ENCODE measurements around the gene TMEM91.
"Not testable (repeated sequence)": the region's sequence is repeated elsewhere in the genome, so short reads cannot be mapped to it uniquely, and the experiment has no call there.

Gene TMEM91

DNA sequence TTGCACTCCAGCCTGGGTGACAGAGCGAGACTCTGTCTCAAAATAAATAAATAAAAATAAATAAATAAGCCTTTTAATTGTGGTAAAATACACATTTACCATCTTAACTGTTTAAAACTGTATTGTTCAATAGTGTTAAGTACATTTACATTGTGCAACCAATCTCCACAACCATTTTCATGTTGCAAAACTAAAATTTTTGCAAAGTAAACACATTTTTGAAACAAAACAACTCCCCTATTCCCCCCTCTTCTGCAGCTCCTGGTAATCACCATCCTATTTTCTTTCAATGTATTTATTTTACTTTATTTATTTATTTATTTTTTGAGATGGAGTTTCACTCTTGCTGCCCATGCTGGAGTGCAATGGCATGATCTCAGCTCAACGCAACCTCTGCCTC is 6.6 kb upstream of the TMEM91 start:
- Mint-ChIP-seq H3K36me3 (ENCODE audit: low read depth) (peaks cover 16% of the 10 kb centered on the region), H3K9me3 (no peaks in the 10 kb centered on the region), H3K4me3 (no peak overlapping the region), H3K4me1 (peaks cover 11% of the 10 kb centered on the region), H3K27ac (no peak overlapping the region), H3K27me3 (ENCODE audit: low read depth, poor library complexity) (no peaks in the 10 kb centered on the region)
- TF ChIP-seq, protein P1, sequence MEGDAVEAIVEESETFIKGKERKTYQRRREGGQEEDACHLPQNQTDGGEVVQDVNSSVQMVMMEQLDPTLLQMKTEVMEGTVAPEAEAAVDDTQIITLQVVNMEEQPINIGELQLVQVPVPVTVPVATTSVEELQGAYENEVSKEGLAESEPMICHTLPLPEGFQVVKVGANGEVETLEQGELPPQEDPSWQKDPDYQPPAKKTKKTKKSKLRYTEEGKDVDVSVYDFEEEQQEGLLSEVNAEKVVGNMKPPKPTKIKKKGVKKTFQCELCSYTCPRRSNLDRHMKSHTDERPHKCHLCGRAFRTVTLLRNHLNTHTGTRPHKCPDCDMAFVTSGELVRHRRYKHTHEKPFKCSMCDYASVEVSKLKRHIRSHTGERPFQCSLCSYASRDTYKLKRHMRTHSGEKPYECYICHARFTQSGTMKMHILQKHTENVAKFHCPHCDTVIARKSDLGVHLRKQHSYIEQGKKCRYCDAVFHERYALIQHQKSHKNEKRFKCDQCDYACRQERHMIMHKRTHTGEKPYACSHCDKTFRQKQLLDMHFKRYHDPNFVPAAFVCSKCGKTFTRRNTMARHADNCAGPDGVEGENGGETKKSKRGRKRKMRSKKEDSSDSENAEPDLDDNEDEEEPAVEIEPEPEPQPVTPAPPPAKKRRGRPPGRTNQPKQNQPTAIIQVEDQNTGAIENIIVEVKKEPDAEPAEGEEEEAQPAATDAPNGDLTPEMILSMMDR (IDR thresholded peaks at IDR 0.05), result no peak
- DNase-seq, result no peak

- Mint-ChIP-seq H3K27ac (peak overlapping the region; percentile 33), H3K4me1 (peaks cover 13% of the 10 kb centered on the region), H3K36me3 (ENCODE audit: low read depth) (peaks cover 14% of the 10 kb centered on the region)
- H3K27me3 Mint-ChIP-seq (ENCODE audit: low read depth, poor library complexity); H3K4me3 Mint-ChIP-seq; H3K9me3 Mint-ChIP-seq; DNase-seq: not testable (repeated sequence)
Observed at GRCh38 chr19:41371119-41371518, 5.2 kb upstream of the TMEM91 start.

DNA sequence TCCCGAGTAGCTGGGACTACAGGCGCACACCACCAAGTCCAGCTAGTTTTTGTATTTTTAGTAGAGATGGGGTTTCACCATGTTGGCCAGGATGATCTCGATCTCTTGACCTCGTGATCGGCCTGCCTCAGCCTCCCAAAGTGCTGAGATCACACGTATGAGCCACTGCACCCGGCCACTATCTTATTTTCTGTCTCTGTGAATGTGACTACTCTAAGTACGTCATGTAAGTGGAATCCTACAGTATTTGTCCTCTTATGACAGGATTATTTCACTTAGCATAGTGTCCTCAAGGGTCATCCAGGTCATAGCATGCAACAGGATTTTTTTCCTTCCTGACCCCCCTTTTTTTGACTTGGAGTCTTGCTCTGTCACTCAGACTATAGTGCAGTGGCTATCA is 4.8 kb upstream of the TMEM91 start:
- Mint-ChIP-seq H3K9me3 (no peaks in the 10 kb centered on the region), H3K36me3 (ENCODE audit: low read depth) (peaks cover 10% of the 10 kb centered on the region), H3K4me3 (no peak overlapping the region), H3K4me1 (peaks cover 12% of the 10 kb centered on the region), H3K27me3 (ENCODE audit: low read depth, poor library complexity) (peaks cover 3% of the 10 kb centered on the region), H3K27ac (peak overlapping the region; percentile 33)
- TF ChIP-seq, protein P1 (IDR thresholded peaks at IDR 0.05), result no peak
- DNase-seq, result no peak

DNA sequence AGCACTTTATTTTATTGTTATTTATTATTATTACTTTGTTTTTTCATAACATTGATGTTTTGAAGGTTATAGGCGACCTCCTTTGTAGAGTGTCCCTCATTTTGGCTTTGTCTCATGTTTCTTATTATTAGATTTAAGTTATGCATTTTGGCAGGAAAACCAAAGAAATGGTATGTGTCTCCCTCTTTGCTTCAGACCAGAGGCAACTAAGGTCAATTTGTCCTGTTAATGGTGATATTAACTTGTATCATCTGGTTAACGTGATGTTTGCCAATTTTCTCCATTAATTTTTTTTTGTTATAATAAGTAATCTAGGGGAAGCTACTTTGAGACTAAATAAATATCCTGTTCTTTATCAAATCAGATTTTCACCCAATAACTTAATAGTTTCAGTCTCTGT is 3.8 kb upstream of the TMEM91 start:
- no peak for DNase-seq
- peaks cover 15% of the 10 kb centered on the region for H3K36me3 Mint-ChIP-seq (ENCODE audit: low read depth)
- no peak overlapping the region for H3K27ac Mint-ChIP-seq
- TF ChIP-seq, protein P1 (IDR thresholded peaks at IDR 0.05), result no peak
- no peak overlapping the region for H3K4me3 Mint-ChIP-seq
- peaks cover 20% of the 10 kb centered on the region for H3K4me1 Mint-ChIP-seq
- no peaks in the 10 kb centered on the region for H3K9me3 Mint-ChIP-seq
- peaks cover 6% of the 10 kb centered on the region for H3K27me3 Mint-ChIP-seq (ENCODE audit: low read depth, poor library complexity)

GRCh38 chr19:41373993-41374392 is 2.3 kb upstream of the TMEM91 start:
- Mint-ChIP-seq H3K36me3 (ENCODE audit: low read depth) (peaks cover 20% of the 10 kb centered on the region), H3K4me1 (peaks cover 25% of the 10 kb centered on the region)

GRCh38 chr19:41376998-41377365 is 649 bp downstream of the TMEM91 start:
- Mint-ChIP-seq H3K4me1 (peaks cover 25% of the 10 kb centered on the region), H3K4me3 (peak overlapping the region; percentile 80), H3K27me3 (ENCODE audit: low read depth, poor library complexity) (peaks cover 6% of the 10 kb centered on the region), H3K9me3 (no peaks in the 10 kb centered on the region), H3K36me3 (ENCODE audit: low read depth) (peaks cover 12% of the 10 kb centered on the region), H3K27ac (no peak overlapping the region)
- no peak for DNase-seq
- TF ChIP-seq, protein P1 (IDR thresholded peaks at IDR 0.05), result no peak

More at GRCh38 chr19:41373993-41374392, 2.3 kb upstream of the TMEM91 start:
- peaks cover 6% of the 10 kb centered on the region for H3K27me3 Mint-ChIP-seq (ENCODE audit: low read depth, poor library complexity)
- no peak for DNase-seq
- no peak overlapping the region for H3K27ac Mint-ChIP-seq
- no peak overlapping the region for H3K4me3 Mint-ChIP-seq
- no peaks in the 10 kb centered on the region for H3K9me3 Mint-ChIP-seq
- TF ChIP-seq, protein P1 (IDR thresholded peaks at IDR 0.05), result no peak
